GM18511 (cell line): Measurements from ENCODE around the gene TRPM6.

Experiments used
- ATAC-seq: cut with Tn5 transposase; IDR thresholded peaks from one replicate; pipeline ENCODE4 v1.9.1; 2021; ENCODE audit warnings: mild to moderate bottlenecking, moderate library complexity; ENCODE audit not compliant: unreplicated experiment

The TRPM6 gene

GRCh38 chr9:74726581-74726980 is 161.1 kb downstream of the TRPM6 start:
- no peak for ATAC-seq

GRCh38 chr9:74724317-74724716 is 163.4 kb downstream of the TRPM6 start:
- no peak for ATAC-seq

GRCh38 chr9:74721696-74722660 is 165.7 kb downstream of the TRPM6 start:
- no peak for ATAC-seq

GRCh38 chr9:74719306-74719705 is 168.4 kb downstream of the TRPM6 start:
- no peak for ATAC-seq

GRCh38 chr9:74718709-74719108 is 169.0 kb downstream of the TRPM6 start:
- ATAC-seq = no peak

- ATAC-seq = no peak
Measured at GRCh38 chr9:74711341-74711740, 176.4 kb downstream of the TRPM6 start.

GRCh38 chr9:74697535-74697934 is 190.2 kb downstream of the TRPM6 start:
- no peak for ATAC-seq

- no peak for ATAC-seq
Measured at GRCh38 chr9:74696520-74696919, 191.2 kb downstream of the TRPM6 start.

- ATAC-seq = no peak
Measured at GRCh38 chr9:74691058-74691457, 196.7 kb downstream of the TRPM6 start.

GRCh38 chr9:74683322-74683721 is 204.4 kb downstream of the TRPM6 start:
- ATAC-seq = no peak

GRCh38 chr9:74681906-74682305 is 205.8 kb downstream of the TRPM6 start:
- ATAC-seq = no peak

- ATAC-seq = no peak
Measured at GRCh38 chr9:74674077-74674476, 213.6 kb downstream of the TRPM6 start.
